T-helper 1 cell treated with Interleukin-12 subunit alpha and Interleukin-12 subunit beta and Interleukin-4 antibody, amounts not matched to agents 30 ng/mL and 1 ng/mL, for 36 hours (primary cell): ENCODE data around the gene PCED1A. TPM values are rescaled to one million over a fixed set of nuclear protein-coding genes. Genes with fewer than 3 reads are reported as not detected.

Experiments
- intact Hi-C: fragments of 100-400 bp; cut with micrococcal nuclease; formaldehyde crosslinking; loops from one replicate; pipeline ENCODE4 v1.15.1; 2024
- total RNA-seq: library from RNA; stranded (reverse); gene quantifications from 2 replicates; pipeline ENCODE4 v1.2.3, GENCODE V29; 2022

PCED1A gene
- total RNA-seq, 1 donor from 2014 or later: 23.0 TPM

GRCh38 chr20:2867081-2867864, 26.8 kb upstream of the PCED1A start:
- intact Hi-C loops: no loop called here

- intact Hi-C loops: no loop called here
Observed at GRCh38 chr20:2866236-2866635, 25.8 kb upstream of the PCED1A start.

GRCh38 chr20:2865630-2866029, 25.2 kb upstream of the PCED1A start:
- intact Hi-C loops: no loop called here

GRCh38 chr20:2865101-2865500, 24.6 kb upstream of the PCED1A start:
- intact Hi-C loops: no loop called here

DNA sequence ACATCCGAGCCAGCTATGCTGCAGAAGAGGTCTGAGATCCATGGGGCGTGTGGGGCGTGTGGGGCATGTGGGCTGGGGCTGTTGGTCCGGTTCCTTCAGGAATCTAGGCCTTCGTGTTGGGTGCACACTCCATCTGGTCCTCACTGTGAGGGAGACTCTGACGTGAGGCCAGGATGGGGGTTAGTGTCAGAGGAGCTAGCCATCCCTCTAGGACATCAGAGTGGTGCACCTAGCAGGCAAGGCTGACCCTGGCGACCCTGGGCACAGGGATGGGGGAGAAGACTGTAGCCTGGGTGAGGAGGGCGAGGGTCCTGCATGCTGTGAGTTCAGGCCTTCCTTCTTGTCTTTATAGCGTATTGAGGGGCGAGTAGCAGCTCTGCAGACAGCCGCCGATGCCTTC, 24.2 kb upstream of the PCED1A start:
- intact Hi-C loops: no loop called here

DNA sequence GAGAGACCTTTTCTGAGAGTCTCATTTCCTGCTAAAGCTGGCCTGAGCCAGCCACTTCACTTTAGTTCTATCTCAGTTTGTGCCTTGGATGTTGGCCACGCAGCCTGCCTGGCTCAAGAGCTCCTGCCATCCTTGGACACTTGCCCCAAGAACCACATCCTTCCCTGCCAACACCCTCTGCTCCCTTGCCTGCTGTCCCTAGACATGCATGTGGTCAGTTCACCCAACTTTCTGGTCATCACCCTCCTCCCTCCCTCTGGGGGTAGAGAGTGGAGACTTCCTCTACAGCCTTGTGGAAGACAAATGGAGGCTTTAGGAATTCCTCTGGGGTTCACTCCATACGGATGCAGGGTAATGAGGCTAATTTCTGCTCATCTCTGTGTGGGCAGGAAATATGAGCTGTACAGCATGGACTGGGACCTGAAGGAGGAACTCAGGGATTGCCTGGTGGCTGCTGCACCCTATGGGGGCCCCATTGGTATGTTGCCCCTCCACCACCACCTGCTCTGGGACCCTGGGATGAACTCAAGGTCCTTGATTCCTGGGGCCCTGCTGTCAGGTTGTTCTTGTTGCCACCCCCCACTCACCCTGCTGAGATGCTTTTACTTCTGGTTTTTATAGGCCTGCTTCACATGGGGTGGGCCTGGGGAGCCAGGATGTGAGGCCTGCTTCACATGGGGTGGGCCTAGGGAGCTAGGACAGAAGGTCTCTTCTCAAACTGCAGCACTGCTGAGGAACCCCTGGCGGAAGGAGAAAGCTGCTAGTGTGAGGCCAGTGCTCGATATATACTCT, 19.1 kb upstream of the PCED1A start:
- intact Hi-C loops: no loop called here

DNA sequence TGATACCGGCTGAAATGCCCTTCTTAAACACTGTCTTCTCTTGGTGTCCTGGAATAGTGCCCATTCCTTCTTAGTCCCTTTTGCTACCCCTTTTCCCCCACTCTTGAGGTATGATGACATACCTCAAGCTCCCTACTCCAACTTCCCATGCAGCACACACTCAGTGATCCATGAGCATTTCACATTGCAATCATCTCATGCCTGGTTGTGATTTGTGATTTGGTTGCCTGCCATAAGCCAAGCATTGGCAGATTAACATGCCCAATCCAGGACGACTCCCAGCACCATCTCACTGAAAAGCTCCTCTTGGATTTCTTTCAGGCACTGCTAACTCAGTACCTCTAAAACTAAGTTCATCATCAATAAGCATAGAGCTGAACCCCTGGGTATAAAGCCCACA, 18.1 kb upstream of the PCED1A start:
- intact Hi-C loops: no loop called here

GRCh38 chr20:2851086-2851485, 10.6 kb upstream of the PCED1A start:
- intact Hi-C loops: loop anchor here (5.0 kb wide), 1 partner anchor 109 kb away; no protein-coding TSS in a partner anchor

DNA sequence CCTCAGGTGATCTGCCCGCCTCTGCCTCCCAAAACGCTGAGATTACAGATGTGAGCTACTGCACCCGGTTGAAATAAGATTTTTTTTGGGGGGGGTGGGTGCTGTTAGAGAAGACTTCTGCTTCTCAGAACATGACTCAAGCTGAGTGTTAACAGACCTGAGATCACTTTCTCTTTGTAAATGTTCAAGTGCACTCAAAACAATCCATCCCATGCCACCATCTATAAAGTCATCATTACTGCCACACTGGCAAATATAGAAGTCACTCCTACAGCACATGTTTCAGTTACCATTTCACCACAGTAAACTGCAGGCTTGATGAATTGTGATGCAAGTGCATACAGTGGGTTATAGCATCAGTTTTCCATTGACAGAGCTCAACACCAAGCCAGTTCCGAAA, 9.1 kb upstream of the PCED1A start:
- intact Hi-C loops: loop anchor here (10.0 kb wide), 1 partner anchor 745 kb away; the partner anchor contains the start of gene STK35

DNA sequence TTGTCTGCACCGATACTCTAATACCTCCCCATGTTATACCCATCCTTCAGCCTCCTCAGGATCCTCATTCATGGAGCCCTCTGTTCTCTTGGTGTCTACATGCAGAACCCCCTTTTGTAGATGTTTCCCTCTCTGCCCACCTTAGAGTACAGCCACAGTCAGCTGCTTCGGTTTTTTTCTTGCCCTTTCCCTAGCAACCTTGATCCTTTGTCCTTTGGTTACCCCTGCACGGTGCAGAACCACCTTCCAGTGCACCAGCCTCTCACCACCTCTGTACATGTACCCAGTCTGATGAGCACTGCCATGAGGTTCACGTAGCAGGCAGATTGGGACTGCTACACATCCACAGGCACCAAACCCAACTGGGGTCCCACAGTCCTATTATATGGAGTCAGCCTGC, 7.3 kb upstream of the PCED1A start:
- intact Hi-C loops: loop anchor here (10.0 kb wide), 1 partner anchor 743 kb away; the partner anchor contains the start of gene STK35

- intact Hi-C loops: loop anchor here (10.0 kb wide), 1 partner anchor 742 kb away; the partner anchor contains the start of gene STK35
Observed at GRCh38 chr20:2846698-2847097, 6.2 kb upstream of the PCED1A start.

GRCh38 chr20:2845607-2846006, 5.2 kb upstream of the PCED1A start:
- intact Hi-C loops: loop anchor here (10.0 kb wide), 1 partner anchor 741 kb away; the partner anchor contains the start of gene STK35

- intact Hi-C loops: loop anchor here (1.0 to 10.0 kb wide), 8 partner anchors 9 to 736 kb away; partner anchors contain the start of genes IDH3B, NOP56, PTPRA and STK35
Observed at GRCh38 chr20:2840967-2841531, 594 bp upstream of the PCED1A start.

- intact Hi-C loops: loop anchor here (1.0 to 10.0 kb wide), 7 partner anchors 7 to 735 kb away; partner anchors contain the start of genes IDH3B, NOP56, PTPRA and STK35
Observed at GRCh38 chr20:2839732-2840137, 720 bp downstream of the PCED1A start.

DNA sequence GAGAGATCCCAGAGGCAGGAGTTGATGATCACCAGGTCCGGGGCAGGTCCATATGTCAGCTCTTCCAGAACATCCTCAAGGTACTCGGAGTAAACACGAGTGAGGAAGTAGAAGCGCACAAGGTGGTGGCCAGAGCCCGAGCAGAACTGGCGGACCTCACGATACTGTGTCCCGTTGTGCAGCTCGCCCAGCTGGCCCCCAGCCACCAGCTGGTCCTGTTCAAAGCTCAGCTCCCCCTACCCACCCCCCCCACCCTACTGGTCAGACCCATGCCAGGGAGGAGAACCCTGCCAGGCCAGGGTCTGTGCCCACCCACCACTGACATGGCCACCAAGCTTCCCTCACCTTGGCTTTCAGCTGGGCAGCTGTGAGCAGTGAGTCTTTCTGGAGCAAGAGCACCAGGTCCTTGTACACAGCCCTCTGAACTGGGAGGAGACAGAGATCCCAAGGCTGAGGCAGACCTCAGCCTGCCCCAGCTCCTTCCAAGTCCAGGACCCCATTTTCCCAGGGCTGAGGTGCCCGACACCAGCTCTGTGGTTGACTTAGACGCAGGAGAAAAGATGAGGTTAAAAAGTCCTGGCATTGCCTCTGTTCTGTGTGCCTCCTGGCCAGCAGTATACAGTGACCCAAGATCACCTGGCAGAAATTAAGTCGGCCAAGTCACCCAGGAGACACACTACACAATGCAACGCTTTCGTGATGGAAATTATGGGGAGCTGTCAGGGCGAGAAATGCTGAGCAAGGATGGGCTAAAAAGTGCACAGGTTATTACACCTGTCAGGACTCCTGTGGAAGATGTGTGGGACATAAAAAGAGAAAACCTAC, 1.4 kb downstream of the PCED1A start:
- intact Hi-C loops: no loop called here

DNA sequence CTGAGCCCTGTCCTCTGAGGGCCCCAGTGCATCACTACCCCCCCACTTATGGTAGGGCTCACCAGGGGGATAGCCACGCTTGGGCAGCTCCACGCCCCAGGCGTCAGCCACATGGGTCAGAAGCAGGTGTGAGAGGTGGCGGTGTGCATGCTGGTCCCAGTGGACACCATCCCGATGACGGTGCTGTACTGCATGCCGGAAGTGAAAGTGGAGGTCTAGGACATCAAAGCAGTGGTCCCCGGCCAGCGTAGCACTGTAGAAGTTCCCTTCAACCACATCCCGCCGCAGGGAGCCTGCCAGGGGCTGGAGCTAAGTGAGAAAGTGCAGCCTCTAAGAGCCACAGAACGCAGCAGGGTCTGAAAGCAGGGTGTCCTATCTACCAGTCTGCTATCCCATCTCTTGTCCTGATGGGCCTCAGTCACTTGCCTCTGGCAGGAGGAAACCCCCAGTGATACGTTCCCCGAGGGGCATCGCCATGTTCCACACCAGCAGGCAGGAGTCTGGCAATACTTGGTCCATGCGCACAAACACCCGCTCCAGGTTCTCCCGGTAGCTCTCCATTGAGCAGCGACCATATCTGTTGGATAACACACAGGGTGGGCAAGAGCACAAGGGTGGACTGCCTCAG, 2.2 kb downstream of the PCED1A start:
- intact Hi-C loops: no loop called here

DNA sequence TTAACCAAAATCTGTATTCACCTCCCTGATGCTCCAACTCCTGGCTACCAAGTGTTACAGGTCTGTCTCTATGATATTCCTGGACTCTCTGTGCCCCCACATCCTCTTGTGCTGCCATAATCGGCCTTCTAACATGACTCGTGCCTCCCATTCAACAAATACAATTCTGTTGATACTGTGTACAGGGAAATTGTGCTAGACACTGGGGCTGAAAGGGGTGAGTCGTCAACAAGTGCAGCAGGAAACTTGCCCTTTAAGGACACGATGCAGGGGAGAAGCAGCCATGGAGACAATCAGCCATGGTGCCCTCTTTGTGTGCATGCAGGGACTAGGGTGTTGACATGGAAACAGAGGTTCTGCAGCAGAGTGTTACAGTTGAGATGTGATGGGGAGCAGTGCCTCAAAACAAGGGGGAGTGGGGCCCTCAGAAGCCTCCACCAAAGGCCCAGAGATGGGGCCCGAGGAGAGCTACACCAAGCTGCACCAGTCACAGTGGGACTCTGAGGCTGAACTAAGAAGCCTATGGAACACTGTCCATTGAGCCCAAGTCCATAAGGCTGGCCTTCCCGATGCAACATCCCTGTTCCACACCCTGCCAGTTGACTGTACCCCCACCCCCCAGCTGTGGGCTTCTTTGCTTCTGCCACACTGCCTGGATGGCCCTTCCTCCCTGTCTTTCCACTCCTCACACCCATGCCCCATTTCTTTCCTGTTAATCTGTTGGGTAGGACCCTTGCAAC, 3.1 kb downstream of the PCED1A start:
- intact Hi-C loops: no loop called here

DNA sequence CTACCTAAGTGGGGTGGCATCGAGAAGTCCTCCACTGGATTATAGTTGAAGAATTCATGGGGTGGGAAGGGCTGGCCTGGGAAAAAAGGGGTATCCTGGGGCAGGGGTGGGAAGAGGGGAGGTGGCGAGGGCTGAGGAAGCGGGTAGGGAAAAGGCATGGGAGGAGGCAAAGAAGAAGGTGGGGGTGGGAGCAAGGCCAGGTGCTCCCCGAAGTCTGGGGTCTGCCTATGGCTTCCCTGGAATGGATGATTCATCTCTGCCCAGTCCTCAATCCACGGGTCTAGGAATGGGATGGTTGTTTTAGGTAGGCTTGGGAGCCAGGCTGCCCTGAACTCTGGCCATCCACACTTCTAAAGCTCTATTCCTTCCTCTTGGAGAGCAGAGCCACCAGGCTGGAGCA, 4.4 kb downstream of the PCED1A start:
- intact Hi-C loops: no loop called here

- intact Hi-C loops: no loop called here
Observed at GRCh38 chr20:2835331-2835796, 5.1 kb downstream of the PCED1A start.
